GM19463 (cell line): ENCODE results near the gene PPP1R15A.
"Not testable (repeated sequence)": the region's sequence is repeated elsewhere in the genome, so short reads cannot be mapped to it uniquely, and the experiment has no call there.

Experiments
- ATAC-seq: cut with Tn5 transposase; IDR thresholded peaks from one replicate; pipeline ENCODE4 v1.9.1; 2021; ENCODE audit warnings: mild to moderate bottlenecking, moderate library complexity; ENCODE audit not compliant: unreplicated experiment

PPP1R15A gene

GRCh38 chr19:48910803-48911202 is 38.6 kb downstream of the PPP1R15A start:
- no peak for ATAC-seq

GRCh38 chr19:48913114-48913889 is 41.1 kb downstream of the PPP1R15A start:
- ATAC-seq: no peak

- no peak for ATAC-seq
These were observed 42.0 kb downstream of the PPP1R15A start for GRCh38 chr19:48914181-48914580.

- ATAC-seq: no peak
These were observed 43.5 kb downstream of the PPP1R15A start for GRCh38 chr19:48915757-48916156.

GRCh38 chr19:48918071-48918470 is 45.9 kb downstream of the PPP1R15A start:
- no peak for ATAC-seq

GRCh38 chr19:48918801-48919247 is 46.6 kb downstream of the PPP1R15A start:
- ATAC-seq: no peak

GRCh38 chr19:48919271-48919670 is 47.0 kb downstream of the PPP1R15A start:
- ATAC-seq: not testable (repeated sequence)

DNA sequence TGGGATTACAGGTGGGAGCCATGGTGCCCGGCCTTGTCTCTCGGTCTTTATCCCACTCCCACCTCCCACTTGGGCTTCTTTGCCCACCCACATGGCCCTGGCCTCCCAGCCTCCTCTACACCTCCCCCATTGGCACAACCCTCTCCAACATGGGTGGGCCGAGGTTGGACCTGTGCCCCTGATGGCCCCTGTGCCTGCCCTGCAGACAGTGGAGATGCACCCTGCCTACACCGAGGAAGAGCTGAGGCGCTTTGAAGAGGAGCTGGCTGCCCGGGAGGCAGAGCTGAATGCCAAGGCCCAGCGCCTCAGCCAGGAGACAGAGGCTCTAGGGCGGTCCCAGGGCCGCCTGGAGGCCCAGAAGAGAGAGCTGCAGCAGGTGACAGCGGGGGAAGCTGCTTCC is 48.7 kb downstream of the PPP1R15A start:
- no peak for ATAC-seq

DNA sequence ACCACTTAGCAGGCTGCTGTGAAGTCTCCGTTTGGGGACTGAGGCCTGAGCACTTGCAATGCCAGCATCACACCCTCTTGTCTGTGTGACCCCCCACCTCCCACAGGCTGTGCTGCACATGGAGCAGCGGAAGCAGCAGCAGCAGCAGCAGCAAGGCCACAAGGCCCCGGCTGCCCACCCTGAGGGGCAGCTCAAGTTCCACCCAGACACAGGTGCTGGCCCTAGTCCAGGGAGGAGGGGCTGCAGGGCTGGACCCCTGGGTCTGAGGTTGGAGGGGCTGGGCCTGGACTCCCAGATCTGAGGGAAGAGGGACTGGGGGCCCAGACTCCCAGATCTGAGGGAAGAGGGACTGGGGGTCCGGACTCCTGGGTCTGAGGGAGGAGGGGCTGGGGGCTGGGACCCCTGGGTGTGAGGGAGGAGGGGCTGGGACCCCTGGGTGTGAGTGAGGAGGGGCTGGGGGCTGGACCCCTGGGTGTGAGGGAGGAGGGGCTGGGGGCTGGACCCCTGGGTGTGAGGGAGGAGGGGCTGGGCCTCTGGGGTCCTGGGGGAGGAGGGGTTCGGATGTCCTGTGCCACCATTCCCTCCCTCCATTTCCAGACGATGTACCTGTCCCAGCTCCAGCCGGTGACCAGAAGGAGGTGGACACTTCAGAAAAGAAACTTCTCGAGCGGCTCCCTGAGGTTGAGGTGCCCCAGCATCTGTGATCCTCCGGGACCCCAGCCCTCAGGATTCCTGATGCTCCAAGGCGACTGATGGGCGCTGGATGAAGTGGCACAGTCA is 49.7 kb downstream of the PPP1R15A start:
- ATAC-seq: no peak

DNA sequence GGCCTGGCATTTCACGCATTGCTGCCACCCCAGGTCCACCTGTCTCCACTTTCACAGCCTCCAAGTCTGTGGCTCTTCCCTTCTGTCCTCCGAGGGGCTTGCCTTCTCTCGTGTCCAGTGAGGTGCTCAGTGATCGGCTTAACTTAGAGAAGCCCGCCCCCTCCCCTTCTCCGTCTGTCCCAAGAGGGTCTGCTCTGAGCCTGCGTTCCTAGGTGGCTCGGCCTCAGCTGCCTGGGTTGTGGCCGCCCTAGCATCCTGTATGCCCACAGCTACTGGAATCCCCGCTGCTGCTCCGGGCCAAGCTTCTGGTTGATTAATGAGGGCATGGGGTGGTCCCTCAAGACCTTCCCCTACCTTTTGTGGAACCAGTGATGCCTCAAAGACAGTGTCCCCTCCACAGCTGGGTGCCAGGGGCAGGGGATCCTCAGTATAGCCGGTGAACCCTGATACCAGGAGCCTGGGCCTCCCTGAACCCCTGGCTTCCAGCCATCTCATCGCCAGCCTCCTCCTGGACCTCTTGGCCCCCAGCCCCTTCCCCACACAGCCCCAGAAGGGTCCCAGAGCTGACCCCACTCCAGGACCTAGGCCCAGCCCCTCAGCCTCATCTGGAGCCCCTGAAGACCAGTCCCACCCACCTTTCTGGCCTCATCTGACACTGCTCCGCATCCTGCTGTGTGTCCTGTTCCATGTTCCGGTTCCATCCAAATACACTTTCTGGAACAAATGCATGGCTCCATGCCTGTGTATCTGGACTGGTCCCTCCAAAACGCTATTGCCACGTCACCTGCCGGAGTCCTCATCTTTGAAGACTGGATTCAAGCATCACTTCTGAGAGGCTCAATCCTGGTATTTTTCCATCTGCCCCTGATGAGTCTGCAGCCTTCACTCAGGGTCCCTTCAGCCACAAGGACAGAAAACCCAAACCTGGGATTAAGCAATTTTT is 50.6 kb downstream of the PPP1R15A start:
- ATAC-seq: no peak

DNA sequence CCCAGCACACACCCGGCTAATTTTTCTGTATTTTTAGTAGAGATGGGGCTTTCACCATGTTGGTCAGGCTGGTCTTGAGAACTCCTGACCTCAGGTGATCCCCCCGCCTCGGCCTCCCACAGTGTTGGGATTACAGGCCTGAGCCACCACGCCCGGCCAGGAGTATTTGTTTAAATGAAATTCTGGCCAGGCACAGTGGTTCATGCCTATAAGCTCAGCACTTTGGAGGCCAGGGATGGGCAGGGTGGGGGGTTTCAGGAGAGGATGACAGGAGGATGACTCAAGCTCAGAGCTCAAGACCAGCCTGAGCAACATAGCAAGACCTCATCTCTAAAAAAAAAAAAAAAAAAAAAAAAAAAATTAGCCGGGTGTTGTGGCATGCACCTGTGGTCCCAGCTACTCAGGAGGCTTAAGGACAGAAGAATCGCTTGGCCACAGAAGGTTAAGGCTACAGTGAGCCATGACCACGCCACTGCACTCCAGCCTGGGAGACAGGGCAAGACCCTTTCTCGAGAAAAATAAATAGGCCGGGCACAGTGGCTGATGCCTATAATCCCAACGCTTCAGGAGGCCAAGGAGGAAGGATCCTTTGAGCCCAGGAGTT is 53.1 kb downstream of the PPP1R15A start:
- no peak for ATAC-seq
